ENCODE results near the gene ATP2C2. TPM values are rescaled to one million over a fixed set of nuclear protein-coding genes. Genes with fewer than 3 reads are reported as not detected.

The ATP2C2 gene
- total and polyA plus RNA-seq, 2 of the 8 experiments (the other 6 are each of a cell fraction or from before 2014, with no cell fraction given), result 1.2 to 2.8 TPM

DNA sequence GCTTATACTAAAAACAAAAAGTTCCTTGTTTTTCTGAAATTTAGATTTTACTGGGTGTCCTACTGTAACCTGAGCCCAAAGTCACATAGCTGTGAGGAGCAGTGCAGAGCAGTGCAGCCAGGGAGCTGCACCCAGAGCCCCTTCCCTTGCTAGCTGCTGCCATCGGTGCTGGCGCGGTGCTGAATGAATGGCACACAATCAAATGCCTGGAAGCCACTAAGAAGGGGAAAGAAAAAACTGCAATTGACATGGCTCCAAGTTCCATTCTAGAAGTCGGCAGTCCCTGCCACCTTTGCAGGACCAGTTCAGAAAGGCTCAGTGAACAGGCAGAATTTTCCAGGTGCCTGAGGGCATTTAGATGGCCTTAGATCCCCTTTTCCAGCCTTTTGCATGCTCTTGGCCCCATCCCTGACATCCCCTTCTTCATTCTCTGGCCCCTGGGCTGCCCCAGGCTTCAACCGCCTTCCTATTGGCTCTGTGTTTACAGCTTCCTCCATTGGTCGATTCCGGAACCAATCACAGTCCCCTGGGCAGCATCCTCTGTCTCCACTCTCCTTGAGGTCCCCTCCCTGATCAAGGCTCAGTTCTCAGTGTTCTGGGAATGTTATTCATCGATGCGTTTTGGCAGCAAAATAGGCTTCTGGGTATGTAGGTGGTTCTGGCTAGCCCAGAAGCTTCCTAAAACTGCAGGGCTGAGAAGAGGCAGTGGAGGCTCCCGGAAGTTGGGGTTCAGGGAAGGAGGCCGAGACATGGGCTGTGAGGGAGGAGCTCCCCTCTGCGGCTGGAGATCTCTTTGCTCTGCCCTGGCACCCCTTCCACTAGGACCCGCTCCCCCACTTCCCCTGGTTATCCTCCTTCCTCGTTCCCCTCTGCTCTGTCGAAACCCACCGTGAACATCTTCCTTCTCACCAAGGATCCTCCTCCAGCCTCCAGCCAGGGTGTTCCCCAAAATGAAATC, 37.9 kb downstream of the ATP2C2 start:
- Histone ChIP-seq H3K14ac (ENCODE audit: insufficient read length) (no peak overlapping the region), H3K4ac (replicated peaks; ENCODE audit: insufficient read length, low read depth, low read length) (no peak overlapping the region), H4K91ac (replicated peaks; ENCODE audit: insufficient read length, low read length) (no peak overlapping the region), H4K20me1 (replicated peaks in 1 of 2; ENCODE audit: control insufficient read depth in 1 of 2, insufficient read depth in 2 of 2, low read length in 2 of 2) (no peaks in the 10 kb centered on the region), H3K27me3 (replicated peaks in 1 of 4; ENCODE audit: control insufficient read depth in 3 of 4, extremely low read depth in 1 of 4, insufficient read depth in 3 of 4, low read length in 3 of 4) (no peaks in the 10 kb centered on the region), H3K23me2 (ENCODE audit: low read depth, low read length) (no peaks in the 10 kb centered on the region), H3K79me1 (ENCODE audit: low read depth, low read length) (no peaks in the 10 kb centered on the region), H2AFZ (ENCODE audit: low read length) (0 out of 2 replicates have a peak overlapping the region, but pooled peaks have one; percentile 48), H2AK5ac (ENCODE audit: low read depth, low read length) (no peak overlapping the region), H2BK15ac (ENCODE audit: low read length) (no peak overlapping the region), H3K9ac (replicated peaks in 1 of 4; ENCODE audit: extremely low read depth in 1 of 4, low read depth in 3 of 4, low read length in 3 of 4) (no peak overlapping the region), H3K4me3 (ENCODE audit: extremely low read depth in 1 of 4, insufficient read depth in 2 of 4, low read depth in 3 of 4, low read length in 4 of 4) (no peak overlapping the region), H3K79me2 (ENCODE audit: control insufficient read depth in 1 of 2, insufficient read depth in 2 of 2, low read length in 2 of 2) (no peaks in the 10 kb centered on the region), H4K8ac (ENCODE audit: extremely low read depth, insufficient read depth, low read length) (no peak overlapping the region), H2BK5ac (ENCODE audit: low read depth, low read length) (no peak overlapping the region), H3K18ac (ENCODE audit: extremely low read depth, low read length) (no peak overlapping the region), H3K56ac (replicated peaks; ENCODE audit: insufficient read length, low read depth, low read length) (no peak overlapping the region), H3K23ac (ENCODE audit: insufficient read length) (no peak overlapping the region), H3K36me3 (ENCODE audit: control insufficient read depth in 2 of 4, insufficient read depth in 4 of 4, low read length in 3 of 4) (no peaks in the 10 kb centered on the region), H3K9me3 (ENCODE audit: insufficient read depth in 2 of 2, low read depth in 1 of 2, low read length in 1 of 2) (no peaks in the 10 kb centered on the region), H2BK120ac (replicated peaks; ENCODE audit: low read depth, low read length) (no peak overlapping the region), H3K4me2 (ENCODE audit: insufficient read depth in 1 of 2, low read depth in 2 of 2, low read length in 2 of 2) (no peak overlapping the region), H3K4me1 (replicated peaks in 1 of 4; ENCODE audit: control insufficient read depth in 3 of 4, insufficient read depth in 4 of 4, low read length in 3 of 4) (no peaks in the 10 kb centered on the region), H2BK20ac (ENCODE audit: low read length) (no peak overlapping the region), H2BK12ac (ENCODE audit: low read depth, low read length) (no peak overlapping the region), H4K5ac (ENCODE audit: insufficient read length, low read depth, low read length) (no peak overlapping the region), H3K27ac (ENCODE audit: low read depth, low read length) (no peak overlapping the region)
- WGBS, 2 experiments (ENCODE audit: extremely low coverage in 1 of 2, insufficient coverage in 1 of 2, insufficient read length in 1 of 2, insufficient replicate concordance in 2 of 2, low coverage in 1 of 2, low lambda C conversion rate in 2 of 2, missing lambda C conversion rate in 1 of 2), result 89% methylated on average over 16 of the region's 16 CpGs; no CpG with 5 or more reads in 1 of the 2 experiments
- CTCF ChIA-PET (ENCODE audit: partially characterized antibody), result interaction anchor here (0.9 to 1.1 kb wide), 4 partner anchors 8 to 80 kb away, joined by 3 to 6 read pairs (median 3); no protein-coding TSS in a partner anchor
- POLR2A ChIA-PET (ENCODE audit: partially characterized antibody), result no interaction called here
- TF ChIP-seq POLR2AphosphoS5 (IDR thresholded peaks at IDR 0.05; ENCODE audit: low read depth, low read length) (no peak), ZNF274 (IDR thresholded peaks at IDR 0.05; ENCODE audit: borderline replicate concordance, extremely low read depth, low read length) (no peak)
- no peak for FAIRE-seq
- DNase-seq (ENCODE audit: low read depth in 1 of 2, low spot score in 2 of 2), result no peak

Measured in H1 (cell line).